HepG2 (cell line): Measurements from ENCODE around the gene AQP6. TPM values are rescaled to one million over a fixed set of nuclear protein-coding genes. Genes with fewer than 3 reads are reported as not detected.

ENCODE experiments used
- ATAC-seq: fragments of 200-7000 bp; cut with Tn5 transposase; 3 replicates; pipeline ENCODE4 v1.9.1; 2020; ENCODE audit warnings: mild to moderate bottlenecking, moderate library complexity
- BruUV-seq: library from RNA; stranded (reverse); fragments of 400-500 nt; replicated peaks from 2 replicates; lab custom pipeline; 2021; lab: Mats Ljungman, UMichigan
- CTCF ChIA-PET: fragments of 300-600 bp; formaldehyde crosslinking; extraction: SDS; loops from one replicate; lab custom pipeline; 2021; ENCODE audit warnings: low total read pairs, inconsistent platforms, low intra/inter-chr PET ratio; lab: Yijun Ruan, JAX
- POLR2A ChIA-PET: fragments of 350-600 bp; sonication (Branson Sonifier 250); formaldehyde crosslinking; loops from one replicate; lab custom pipeline; 2020; ENCODE audit warnings: antibody characterized with exemption, inconsistent platforms; lab: Yijun Ruan, JAX
- DNase-seq: peaks from one replicate; pipeline ENCODE4 v3.0.0-alpha.2; 2015; ENCODE audit warnings: low spot score
- FAIRE-seq: peaks from 3 replicates; lab custom pipeline; 2011; peaks lifted over from hg19 to GRCh38; lab: Jason Lieb, UNC
- H2AFZ ChIP-seq: one replicate; pipeline ENCODE4 v1.6.1; 2011; ENCODE audit warnings: low read length, inconsistent platforms
- H3K27ac ChIP-seq: fragments of 300-600 bp; 3 replicates; pipeline ENCODE4 v1.8.0; 2011; ENCODE audit warnings: mixed run types, mild to moderate bottlenecking, mixed read lengths, low read length, inconsistent platforms; ENCODE audit not compliant: insufficient read depth; ENCODE audit errors: extremely low read length
- H3K27me3 ChIP-seq, 2 experiments: fragments of 200-600 bp in 1 of 2; 2 replicates in 1 of 2; 3 replicates in 1 of 2; pipeline versions ENCODE4 v1.6.0 to v1.8.0; 2011; ENCODE audit warnings: low read length in 2 of 2, mild to moderate bottlenecking in 2 of 2, moderate library complexity in 2 of 2, inconsistent platforms in 1 of 2; ENCODE audit not compliant: insufficient read depth in 2 of 2, control insufficient read depth in 1 of 2
- H3K36me3 ChIP-seq, 2 experiments: fragments of 200-600 bp in 1 of 2; replicated peaks in 1 of 2; 2 replicates in 1 of 2; 3 replicates in 1 of 2; pipeline versions ENCODE4 v1.5.1 to v1.8.0; 2011; ENCODE audit warnings: low read length in 2 of 2, inconsistent platforms in 1 of 2; ENCODE audit not compliant: insufficient read depth in 2 of 2, control insufficient read depth in 1 of 2
- H3K4me1 ChIP-seq: 2 replicates; pipeline ENCODE4 v1.5.1; 2012; ENCODE audit warnings: low read length, inconsistent platforms; ENCODE audit not compliant: insufficient read depth
- H3K4me2 ChIP-seq: 2 replicates; pipeline ENCODE4 v1.6.0; 2011; ENCODE audit warnings: low read depth, low read length, inconsistent platforms
- H3K4me3 ChIP-seq, 3 experiments: fragments of 200-600 bp in 1 of 3; sonication (generic), shearing (Covaris generic) in 1 of 3; replicated peaks in 1 of 3; 2 replicates each; pipeline ENCODE4 v1.5.1; 2011 to 2016; ENCODE audit warnings: low read length in 3 of 3, inconsistent platforms in 2 of 3, low read depth in 2 of 3, mild to moderate bottlenecking in 2 of 3, control low read depth in 1 of 3, mixed read lengths in 1 of 3; ENCODE audit not compliant: insufficient read depth in 1 of 3
- H3K79me2 ChIP-seq: one replicate; pipeline ENCODE4 v1.6.1; 2011; ENCODE audit warnings: low read length, inconsistent platforms; ENCODE audit not compliant: insufficient read depth
- H3K9ac ChIP-seq: 2 replicates; pipeline ENCODE4 v1.6.0; 2011; ENCODE audit warnings: mild to moderate bottlenecking, low read depth, low read length, inconsistent platforms; ENCODE audit not compliant: insufficient read depth
- H3K9me3 ChIP-seq: 2 replicates; pipeline ENCODE4 v1.5.1; 2012; ENCODE audit warnings: mild to moderate bottlenecking, low read length
- H4K20me1 ChIP-seq: 2 replicates; pipeline ENCODE4 v1.6.0; 2011; ENCODE audit warnings: inconsistent platforms, mild to moderate bottlenecking, low read length, moderate library complexity; ENCODE audit not compliant: insufficient read depth
- FIP1L1 ChIP-seq: fragments of 200-400 bp; formaldehyde crosslinking; IDR thresholded peaks from 2 replicates; pipeline ENCODE4 v1.6.1; 2018; ENCODE audit warnings: low read depth, mild to moderate bottlenecking, low read length, moderate library complexity, borderline replicate concordance; ENCODE audit not compliant: insufficient read depth
- SALL1 ChIP-seq: sonication (generic); formaldehyde crosslinking; IDR thresholded peaks from 2 replicates; pipeline ENCODE4 v1.8.0; 2022; ENCODE audit warnings: mild to moderate bottlenecking, missing genetic modification reagents
- WGBS: methylation state at CpG from one replicate; pipeline ENCODE4 v1.1.6; 2017; ENCODE audit warnings: low lambda C conversion rate; 5-methylcytosine and 5-hydroxymethylcytosine counted together
- in situ Hi-C: cut with HindIII; loops from 2 replicates; pipeline ENCODE4 v1.10.0; 2017; ENCODE audit warnings: low pct_unique_long_range_greater_than_20kb; ENCODE audit not compliant: extremely low pct_ligation_motif_present
- intact Hi-C: fragments of 100-400 bp; cut with micrococcal nuclease; formaldehyde crosslinking; loops from one replicate; pipeline ENCODE4 v1.10.0; 2022; ENCODE audit not compliant: unreplicated experiment
- polyA plus RNA-seq, 8 experiments: library from polyadenylated mRNA; depleted of rRNA in 3 of 8; stranded (reverse) in 7 of 8; unstranded in 1 of 8; fragments of >200 nt; fragmentation: Illumina TruSeq in 4 of 8; extraction: Trizol in 4 of 8; gene quantifications; 2 replicates each; pipeline versions ENCODE4 v1.2.1 to v1.2.3, GENCODE V29; 2011 to 2016; ENCODE audit warnings: low read depth in 4 of 8, missing spikeins in 1 of 8, mixed read lengths in 1 of 8; ENCODE audit not compliant: insufficient read depth in 1 of 8
- total RNA-seq, 5 experiments: library from RNA; depleted of rRNA; stranded (reverse); fragments of >200 nt; fragmentation: Illumina TruSeq; extraction: Trizol; gene quantifications; 2 replicates each; pipeline ENCODE4 v1.2.3, GENCODE V29; 2016; ENCODE audit warnings: low read depth in 1 of 5
- TF ChIP-seq, protein P1 (sequence below): sonication (generic); formaldehyde crosslinking; conservative IDR thresholded peaks from 2 replicates; pipeline ENCODE4 v1.4.0; 2020; ENCODE audit warnings: mild to moderate bottlenecking, missing genetic modification reagents, moderate library complexity

The AQP6 gene
- total and polyA plus RNA-seq, 2 of the 13 experiments (the other 11 are each of a cell fraction or from before 2014, with no cell fraction given): 0.32 to 1.3 TPM

DNA sequence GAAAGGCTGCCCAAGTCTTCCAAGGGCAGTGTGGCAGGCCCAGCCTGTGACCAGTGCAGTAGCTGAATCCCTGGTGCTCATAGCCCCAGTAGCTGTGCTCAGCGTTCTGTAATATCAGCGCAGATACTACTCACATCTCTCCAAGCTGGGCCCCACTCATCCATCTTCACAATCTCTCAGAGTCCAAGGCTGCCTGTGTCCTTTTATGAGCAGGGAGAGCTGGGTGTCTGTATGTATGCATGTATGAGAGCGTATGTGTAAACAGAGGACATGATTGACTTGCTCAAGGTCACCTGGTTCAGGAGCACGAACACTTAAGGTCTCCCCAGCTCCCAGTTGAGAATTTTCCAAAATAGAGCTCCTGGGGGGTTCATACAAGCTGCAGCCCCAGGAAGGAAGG is 5.4 kb downstream of the AQP6 start:
- no peaks in the 10 kb centered on the region for H4K20me1 ChIP-seq
- no TSS peak for BruUV-seq
- no peak overlapping the region for H3K4me3 ChIP-seq
- POLR2A ChIA-PET: interaction anchor here (1.1 to 3.8 kb wide), 2 partner anchors 10 to 13 kb away, joined by 3 to 24 read pairs; no protein-coding TSS in a partner anchor
- TF ChIP-seq, protein P1, sequence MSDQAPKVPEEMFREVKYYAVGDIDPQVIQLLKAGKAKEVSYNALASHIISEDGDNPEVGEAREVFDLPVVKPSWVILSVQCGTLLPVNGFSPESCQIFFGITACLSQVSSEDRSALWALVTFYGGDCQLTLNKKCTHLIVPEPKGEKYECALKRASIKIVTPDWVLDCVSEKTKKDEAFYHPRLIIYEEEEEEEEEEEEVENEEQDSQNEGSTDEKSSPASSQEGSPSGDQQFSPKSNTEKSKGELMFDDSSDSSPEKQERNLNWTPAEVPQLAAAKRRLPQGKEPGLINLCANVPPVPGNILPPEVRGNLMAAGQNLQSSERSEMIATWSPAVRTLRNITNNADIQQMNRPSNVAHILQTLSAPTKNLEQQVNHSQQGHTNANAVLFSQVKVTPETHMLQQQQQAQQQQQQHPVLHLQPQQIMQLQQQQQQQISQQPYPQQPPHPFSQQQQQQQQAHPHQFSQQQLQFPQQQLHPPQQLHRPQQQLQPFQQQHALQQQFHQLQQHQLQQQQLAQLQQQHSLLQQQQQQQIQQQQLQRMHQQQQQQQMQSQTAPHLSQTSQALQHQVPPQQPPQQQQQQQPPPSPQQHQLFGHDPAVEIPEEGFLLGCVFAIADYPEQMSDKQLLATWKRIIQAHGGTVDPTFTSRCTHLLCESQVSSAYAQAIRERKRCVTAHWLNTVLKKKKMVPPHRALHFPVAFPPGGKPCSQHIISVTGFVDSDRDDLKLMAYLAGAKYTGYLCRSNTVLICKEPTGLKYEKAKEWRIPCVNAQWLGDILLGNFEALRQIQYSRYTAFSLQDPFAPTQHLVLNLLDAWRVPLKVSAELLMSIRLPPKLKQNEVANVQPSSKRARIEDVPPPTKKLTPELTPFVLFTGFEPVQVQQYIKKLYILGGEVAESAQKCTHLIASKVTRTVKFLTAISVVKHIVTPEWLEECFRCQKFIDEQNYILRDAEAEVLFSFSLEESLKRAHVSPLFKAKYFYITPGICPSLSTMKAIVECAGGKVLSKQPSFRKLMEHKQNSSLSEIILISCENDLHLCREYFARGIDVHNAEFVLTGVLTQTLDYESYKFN (CRISPR knock-in tag): 0 out of 2 replicates have a peak, but pooled peaks have one; percentile 14
- TF ChIP-seq FIP1L1 (no peak), SALL1 (CRISPR knock-in tag) (0 out of 2 replicates have a peak, but pooled peaks have one; percentile 27)
- 41% methylated on average over 4 of the region's 4 CpGs for WGBS
- DNase-seq (no peak), ATAC-seq (no peak), FAIRE-seq (no peak)
- no peak overlapping the region for H2AFZ ChIP-seq
- in situ Hi-C loops: no loop called here
- H3K79me2 ChIP-seq: no peaks in the 10 kb centered on the region
- peak overlapping the region; percentile 29 for H3K27ac ChIP-seq
- H3K9me3 ChIP-seq: no peaks in the 10 kb centered on the region
- no peaks in the 10 kb centered on the region; a peak in 2 of 5 replicates for H3K27me3 ChIP-seq
- H3K4me1 ChIP-seq: peaks cover 79% of the 10 kb centered on the region
- no peak overlapping the region for H3K4me2 ChIP-seq
- CTCF ChIA-PET: no interaction called here
- intact Hi-C loops: no loop called here
- no peak overlapping the region for H3K9ac ChIP-seq
- H3K36me3 ChIP-seq: no peaks in the 10 kb centered on the region
